GM12872 (cell line): Measurements from ENCODE around the gene UBL7.

Experiments
- CTCF ChIP-seq: IDR thresholded peaks from 3 replicates; pipeline ENCODE4 v1.5.1; 2011; ENCODE audit warnings: low read depth, mild to moderate bottlenecking, low read length, moderate library complexity; ENCODE audit not compliant: insufficient read depth

Gene UBL7

DNA sequence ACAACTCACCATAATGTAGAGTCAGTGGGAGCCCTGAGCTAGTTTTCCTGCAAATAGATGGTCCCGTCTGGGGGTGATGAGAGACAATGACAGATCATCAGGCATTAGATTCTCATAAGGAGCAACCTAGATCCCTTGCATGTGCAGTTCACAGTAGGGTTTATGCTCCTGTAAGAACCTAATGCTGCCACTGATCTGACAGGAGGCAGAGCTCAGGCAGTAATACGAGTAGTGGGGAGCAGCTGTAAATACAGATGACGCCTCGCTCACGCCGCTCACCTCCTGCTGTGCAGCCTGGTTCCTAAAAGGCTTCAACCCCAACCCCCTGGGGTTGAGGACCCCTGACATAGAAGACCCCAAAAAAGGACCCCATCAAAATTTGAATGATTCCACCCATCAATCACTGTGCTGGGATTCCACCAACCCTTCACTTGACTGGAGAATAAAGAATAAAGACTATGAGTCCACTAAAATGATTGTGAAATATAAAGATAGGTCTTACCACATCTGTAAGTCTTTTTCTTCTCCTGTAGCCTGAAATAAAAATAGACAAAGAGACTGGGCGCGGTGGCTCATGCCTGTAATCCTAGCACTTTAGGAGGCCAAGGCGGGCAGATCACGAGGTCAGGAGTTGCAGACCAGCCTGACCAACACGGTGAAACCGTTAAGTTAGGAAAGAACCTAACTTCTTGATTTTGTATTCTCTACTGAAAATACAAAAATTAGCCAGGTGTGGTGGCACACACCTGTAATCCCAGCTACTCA is 9.9 kb upstream of the UBL7 start:
- no peak for TF ChIP-seq CTCF

- TF ChIP-seq CTCF: no peak
Observed at GRCh38 chr15:74468341-74469032, 7.5 kb upstream of the UBL7 start.

GRCh38 chr15:74466570-74466969 is 5.6 kb upstream of the UBL7 start:
- TF ChIP-seq CTCF: no peak

- TF ChIP-seq CTCF: no peak
Observed at GRCh38 chr15:74464897-74465296, 3.9 kb upstream of the UBL7 start.

GRCh38 chr15:74464216-74464615 is 3.3 kb upstream of the UBL7 start:
- no peak for TF ChIP-seq CTCF

GRCh38 chr15:74463634-74464033 is 2.7 kb upstream of the UBL7 start:
- no peak for TF ChIP-seq CTCF

GRCh38 chr15:74461847-74462511 is 1.0 kb upstream of the UBL7 start:
- no peak for TF ChIP-seq CTCF
